Measurements from ENCODE around the gene CRIP3.
"Not testable (repeated sequence)": the region's sequence is repeated elsewhere in the genome, so short reads cannot be mapped to it uniquely, and the experiment has no call there.

CRIP3 gene

DNA sequence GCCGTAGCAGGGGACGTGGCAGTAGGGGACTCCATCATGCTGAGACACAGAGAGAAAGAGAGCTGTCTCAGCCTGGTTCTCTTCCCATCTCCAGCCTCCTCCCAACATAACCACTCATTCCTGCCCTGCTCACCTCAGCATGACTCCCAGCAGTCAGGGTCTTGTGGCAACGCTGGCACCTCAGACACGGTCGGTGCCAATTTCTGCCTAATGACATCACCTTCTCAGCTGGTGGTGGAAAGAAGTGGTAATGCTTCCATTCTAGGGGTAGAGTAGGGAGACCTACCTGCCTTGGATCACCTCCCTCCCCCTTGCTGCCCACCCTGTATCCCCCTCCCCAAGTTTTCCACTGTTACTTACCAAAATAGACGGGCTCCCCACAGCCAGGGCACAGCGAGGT is 2.5 kb downstream of the CRIP3 start:
- DNase-seq (ENCODE audit: low spot score), result no peak

- DNase-seq (ENCODE audit: low spot score), result no peak
These were observed 3.7 kb downstream of the CRIP3 start for GRCh38 chr6:43304882-43305281.

GRCh38 chr6:43304361-43304760 is 4.3 kb downstream of the CRIP3 start:
- DNase-seq (ENCODE audit: low spot score), result no peak

DNA sequence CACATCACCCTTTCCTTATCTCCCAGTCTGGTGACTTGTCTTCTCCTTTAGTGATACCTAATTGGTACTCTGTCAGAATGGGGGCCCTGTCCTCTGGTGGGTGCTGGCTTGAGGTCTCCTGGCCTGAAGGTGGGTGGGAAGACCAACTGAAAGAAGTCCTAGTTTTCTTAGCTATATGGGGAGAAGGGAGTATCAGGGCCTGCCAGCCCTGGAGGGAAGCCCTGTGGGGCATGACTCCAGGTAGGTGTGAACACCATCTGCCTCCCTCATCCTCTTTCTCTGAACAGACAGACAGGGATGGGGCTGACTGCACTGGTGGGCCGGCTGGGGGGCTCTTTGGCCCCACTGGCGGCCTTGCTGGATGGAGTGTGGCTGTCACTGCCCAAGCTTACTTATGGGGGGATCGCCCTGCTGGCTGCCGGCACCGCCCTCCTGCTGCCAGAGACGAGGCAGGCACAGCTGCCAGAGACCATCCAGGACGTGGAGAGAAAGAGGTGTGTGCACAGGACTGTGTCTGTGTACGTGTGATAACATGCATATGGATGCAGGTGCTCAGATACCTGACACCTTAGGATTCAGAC is 4.8 kb downstream of the CRIP3 start:
- DNase-seq (ENCODE audit: low spot score), result no peak

GRCh38 chr6:43303006-43303405 is 5.6 kb downstream of the CRIP3 start:
- not testable (repeated sequence) for DNase-seq (ENCODE audit: low spot score)

DNA sequence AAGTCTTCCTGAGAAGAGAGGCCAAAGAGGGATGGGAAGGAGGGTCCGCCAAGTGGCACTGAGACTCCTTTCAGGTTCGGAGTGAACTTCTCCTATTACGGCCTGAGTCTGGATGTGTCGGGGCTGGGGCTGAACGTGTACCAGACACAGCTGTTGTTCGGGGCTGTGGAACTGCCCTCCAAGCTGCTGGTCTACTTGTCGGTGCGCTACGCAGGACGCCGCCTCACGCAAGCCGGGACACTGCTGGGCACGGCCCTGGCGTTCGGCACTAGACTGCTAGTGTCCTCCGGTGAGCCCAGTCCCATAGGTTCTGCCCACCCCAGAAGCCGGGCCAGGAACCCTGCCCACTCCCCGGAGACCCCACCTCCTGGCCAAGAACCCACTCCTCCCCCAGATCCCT is 6.5 kb downstream of the CRIP3 start:
- DNase-seq (ENCODE audit: low spot score), result no peak

DNA sequence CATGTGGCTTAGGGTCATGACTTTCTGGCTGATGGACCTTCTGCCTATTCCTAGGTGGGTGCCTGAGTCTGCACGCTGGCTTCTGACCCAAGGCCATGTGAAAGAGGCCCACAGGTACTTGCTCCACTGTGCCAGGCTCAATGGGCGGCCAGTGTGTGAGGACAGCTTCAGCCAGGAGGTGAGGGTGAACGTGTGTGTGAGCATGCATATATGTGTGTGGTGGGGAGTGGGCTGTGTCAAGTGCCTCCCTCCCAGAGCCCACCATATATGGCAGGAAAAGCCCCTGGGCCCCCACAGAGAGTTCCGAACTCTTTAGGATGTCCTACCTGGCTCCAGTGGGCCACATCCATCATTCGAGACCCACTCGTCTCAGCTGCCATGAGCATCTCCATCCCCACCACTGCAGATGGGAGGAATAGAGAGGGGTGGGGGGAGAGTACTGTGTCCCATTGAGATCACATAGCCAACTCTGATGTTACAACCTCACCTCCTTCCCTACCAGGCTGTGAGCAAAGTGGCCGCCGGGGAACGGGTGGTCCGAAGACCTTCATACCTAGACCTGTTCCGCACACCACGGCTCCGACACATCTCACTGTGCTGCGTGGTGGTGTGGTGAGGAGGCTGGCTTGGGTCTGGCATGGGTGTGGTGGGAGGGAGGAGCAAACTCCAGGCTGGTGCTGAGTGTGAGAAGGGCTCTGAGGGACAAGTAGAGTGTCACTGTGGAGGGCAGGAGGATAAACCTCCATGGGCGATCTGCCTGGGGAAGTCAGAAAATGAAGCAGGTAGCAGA is 7.3 kb downstream of the CRIP3 start:
- DNase-seq (ENCODE audit: low spot score), result no peak

- DNase-seq (ENCODE audit: low spot score), result no peak
These were observed 9.0 kb downstream of the CRIP3 start for GRCh38 chr6:43299338-43300293.

DNA sequence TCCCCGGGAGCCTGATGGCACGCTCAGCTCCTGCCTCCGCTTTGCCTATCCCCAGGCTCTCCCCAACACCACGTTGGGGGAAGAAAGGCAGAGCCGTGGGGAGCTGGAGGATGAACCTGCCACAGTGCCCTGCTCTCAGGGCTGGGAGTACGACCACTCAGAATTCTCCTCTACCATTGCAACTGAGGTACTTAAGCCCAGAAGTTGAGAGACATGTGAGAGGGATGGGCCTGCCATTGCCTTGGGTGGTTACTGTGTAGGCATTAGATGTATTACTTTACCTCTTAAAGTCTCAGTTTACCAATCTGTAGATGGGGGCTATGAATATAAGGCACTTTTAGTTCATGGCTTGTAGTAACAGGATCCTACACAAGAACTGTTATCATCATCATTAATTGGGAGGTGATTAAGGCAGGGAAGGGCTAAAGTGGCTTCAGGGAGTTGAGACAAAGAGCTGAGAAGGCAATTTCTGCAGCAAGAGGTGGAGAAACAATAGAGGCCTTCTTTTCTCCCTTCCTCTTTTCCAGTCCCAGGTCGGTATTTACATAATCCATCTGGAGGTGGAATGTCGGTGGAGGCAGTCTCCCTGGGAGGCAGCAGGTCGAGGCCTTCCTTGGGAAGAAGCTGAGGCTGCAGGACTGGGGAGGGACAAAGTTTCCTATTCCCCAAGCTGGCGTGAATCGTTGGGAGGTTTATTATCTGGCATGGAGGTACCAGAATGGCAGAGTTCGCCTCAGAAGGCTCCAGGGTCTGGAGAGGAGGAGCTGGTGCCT is 9.9 kb downstream of the CRIP3 start:
- DNase-seq (ENCODE audit: low spot score), result no peak

DNA sequence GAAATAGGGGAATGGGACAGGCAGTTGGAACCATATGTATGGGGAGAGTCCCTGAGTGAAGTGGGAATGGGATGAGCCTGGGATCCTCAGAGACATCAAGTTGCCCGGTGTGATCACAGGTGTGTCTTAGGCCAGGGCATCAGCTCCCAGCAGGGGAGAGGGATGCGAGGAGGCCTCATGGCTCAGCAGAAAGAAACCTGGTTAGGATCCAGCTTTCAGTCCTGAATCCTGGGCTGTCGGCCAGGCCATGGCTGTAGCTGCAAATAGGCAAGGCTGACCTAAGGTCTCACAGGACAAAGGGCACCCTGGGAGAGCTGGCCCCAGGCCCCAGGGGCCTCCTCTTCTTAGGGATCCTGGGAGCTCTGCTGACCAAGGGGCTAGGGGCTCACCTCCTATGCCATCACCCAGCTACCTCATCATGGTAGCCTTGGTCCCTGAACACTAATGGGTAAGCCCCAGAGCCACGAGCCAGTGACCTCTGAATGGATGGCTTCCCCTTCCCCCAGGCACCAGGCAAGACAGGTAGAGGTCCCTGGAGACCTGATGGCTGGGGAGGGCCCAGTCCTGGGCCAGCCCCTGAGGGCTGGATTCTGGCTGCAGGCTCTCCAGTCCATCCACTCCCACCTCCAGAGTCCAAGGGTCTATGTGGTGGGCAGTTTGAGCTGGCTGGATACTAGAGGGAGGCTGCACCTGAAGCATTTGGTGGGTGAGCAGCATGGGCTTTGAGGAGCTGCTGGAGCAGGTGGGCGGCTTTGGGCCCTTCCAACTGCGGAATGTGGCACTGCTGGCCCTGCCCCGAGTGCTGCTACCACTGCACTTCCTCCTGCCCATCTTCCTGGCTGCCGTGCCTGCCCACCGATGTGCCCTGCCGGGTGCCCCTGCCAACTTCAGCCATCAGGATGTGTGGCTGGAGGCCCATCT is 10.7 kb downstream of the CRIP3 start, which contains the start of gene SLC22A7:
TSS of gene SLC22A7 (plus strand) at position 617 of the 921 bp plus-strand sequence. CDS start at position 716, 99 bp downstream.
- DNase-seq (ENCODE audit: low spot score), result peak; percentile 39

DNA sequence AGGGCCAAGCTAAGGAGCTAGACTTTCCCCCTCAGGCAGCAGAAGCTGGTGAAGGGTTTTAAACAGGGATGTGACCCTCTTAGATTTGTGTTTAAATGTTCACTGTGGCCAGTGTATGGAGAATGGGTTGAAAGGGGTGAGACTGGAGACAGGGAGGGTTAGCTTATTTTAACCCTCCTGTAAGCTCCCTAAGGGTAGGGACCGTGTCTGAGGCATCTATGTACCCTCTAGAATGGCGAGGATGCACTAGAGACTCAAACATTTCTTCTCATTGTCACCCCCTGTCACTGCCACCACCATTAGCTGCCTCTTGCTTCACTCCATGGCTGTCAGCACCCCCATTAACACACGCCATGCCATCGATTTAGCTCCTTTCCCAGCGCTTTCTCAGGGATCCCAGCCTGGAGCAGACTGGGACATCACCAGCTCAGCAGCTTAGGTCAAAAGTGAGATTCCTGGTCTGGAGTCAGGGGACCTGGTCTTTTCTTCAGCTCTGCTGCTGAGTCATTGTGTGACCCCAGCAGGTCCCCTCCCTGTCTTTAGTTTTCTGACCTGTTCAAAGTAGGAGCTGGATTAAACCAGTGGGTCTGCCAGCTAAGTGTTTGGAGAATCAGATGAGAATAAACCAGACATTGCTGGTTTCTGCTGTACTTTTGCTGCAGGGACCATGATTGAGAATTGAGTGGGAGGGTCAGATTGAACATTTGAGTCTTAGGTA is 11.7 kb downstream of the CRIP3 start:
- DNase-seq (ENCODE audit: low spot score), result no peak

GRCh38 chr6:43295456-43295855 is 13.2 kb downstream of the CRIP3 start:
- no peak for DNase-seq (ENCODE audit: low spot score)

DNA sequence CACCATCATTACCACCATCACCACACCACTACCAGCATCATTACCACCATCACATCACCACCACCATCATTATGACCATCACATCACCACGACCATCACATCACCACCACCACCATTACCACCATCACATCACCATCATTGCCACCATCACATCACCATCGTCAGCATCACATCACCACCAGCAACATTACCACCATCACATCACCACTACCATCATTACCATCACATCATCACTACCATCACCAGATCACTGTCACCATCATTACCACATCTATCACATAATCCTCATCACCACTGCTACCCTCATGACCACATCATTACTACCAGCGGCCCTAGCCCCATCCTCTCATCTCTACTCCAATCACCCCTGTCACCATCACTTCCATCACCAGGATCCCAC is 14.1 kb downstream of the CRIP3 start:
- DNase-seq (ENCODE audit: low spot score), result no peak

DNA sequence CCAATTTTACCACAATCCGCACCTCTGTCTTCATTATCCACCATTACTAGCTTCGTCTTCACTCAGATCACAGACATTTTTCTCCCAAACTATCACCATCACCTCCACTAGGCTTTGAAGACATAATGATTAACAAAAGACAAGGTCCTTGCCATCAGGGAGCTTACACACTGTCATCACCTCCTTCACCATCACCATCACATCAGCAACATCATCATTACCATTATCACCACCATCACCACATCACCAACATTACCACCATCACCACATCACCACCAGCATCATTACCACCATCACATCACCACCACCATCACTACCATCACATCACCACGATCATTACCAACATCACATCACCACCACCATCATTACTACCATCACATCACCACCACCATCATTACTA is 14.9 kb downstream of the CRIP3 start:
- DNase-seq (ENCODE audit: low spot score), result no peak

GRCh38 chr6:43292763-43293318 is 15.8 kb downstream of the CRIP3 start:
- DNase-seq (ENCODE audit: low spot score), result no peak

GRCh38 chr6:43292341-43292740 is 16.3 kb downstream of the CRIP3 start:
- no peak for DNase-seq (ENCODE audit: low spot score)

DNA sequence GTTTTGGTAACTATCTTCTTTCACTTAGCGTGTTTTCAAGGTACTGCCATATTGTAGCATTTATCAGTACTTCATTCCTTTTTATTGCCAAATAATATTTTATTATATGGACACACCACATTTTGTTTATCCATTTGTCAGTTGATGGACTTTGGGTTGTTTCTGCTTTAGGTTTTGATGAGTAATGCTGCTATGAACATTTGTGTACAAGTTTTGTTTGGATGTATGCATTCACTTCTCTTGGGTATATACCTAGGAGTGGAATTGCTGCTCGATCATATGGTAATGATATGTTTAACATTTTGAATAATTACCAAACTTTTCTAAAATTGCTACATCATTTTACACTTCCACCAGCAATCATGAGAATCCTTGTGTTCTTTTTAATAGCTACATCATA is 16.9 kb downstream of the CRIP3 start:
- no peak for DNase-seq (ENCODE audit: low spot score)

DNA sequence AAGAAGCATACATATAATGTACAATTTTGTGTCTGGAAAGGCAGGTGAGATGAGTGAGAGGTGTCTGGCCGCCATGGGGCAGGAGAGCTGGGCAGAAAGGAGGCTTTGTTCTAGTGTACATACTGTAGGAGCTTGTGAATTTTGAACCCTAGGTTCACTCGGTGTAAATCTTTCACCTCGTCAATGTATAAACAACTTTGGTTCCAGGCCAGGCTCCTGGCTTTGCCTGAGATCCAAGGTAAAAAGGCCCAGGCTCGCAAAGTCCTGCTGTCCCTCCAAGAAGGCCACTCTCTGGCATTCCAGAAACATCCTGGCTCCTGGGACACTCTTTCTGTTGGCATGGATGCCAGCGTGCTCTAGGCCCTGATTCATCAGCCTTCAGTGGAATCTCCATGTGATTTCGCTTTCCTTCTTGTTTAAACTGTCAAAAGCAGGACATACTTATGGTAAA is 17.7 kb downstream of the CRIP3 start:
- no peak for DNase-seq (ENCODE audit: low spot score)

DNA sequence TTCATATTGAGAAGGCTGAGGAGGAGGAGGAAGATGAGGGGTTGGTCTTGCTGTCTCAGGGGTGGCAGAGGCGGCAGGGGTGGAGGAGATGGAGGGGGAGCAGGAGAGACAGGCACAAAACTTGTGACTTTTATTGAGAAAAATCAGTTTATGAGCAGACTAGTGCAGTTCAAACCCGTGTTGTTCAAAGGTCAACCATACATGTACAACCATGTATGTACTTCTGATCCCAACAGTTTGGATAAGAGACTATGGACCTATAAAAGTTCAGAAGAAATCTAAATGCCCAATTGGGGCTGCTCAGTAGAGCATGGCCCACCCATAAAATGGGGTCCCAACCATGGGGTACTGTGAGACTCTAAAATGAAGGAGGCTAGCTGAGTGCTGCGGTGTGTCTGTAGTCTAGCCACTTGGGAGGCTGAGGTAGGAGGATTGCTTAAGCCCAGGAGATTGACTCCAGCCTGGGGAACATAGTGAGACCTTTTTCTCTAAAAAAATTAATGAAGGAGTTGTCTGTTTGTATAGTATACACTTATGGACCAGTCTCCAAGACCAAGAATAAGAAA is 18.2 kb downstream of the CRIP3 start:
- DNase-seq (ENCODE audit: low spot score), result no peak

Measured in cerebellar cortex (tissue), 1 donor.